GM11168 (cell line): Measurements from ENCODE around the gene DAO.

Source experiments
- in situ Hi-C: fragments of 300-500 bp; cut with MboI; formaldehyde crosslinking; loops from one replicate; pipeline ENCODE4 v1.12.0; 2022; ENCODE audit warnings: low sequenced_read_pairs; ENCODE audit not compliant: unreplicated experiment

The DAO gene

GRCh38 chr12:108862588-108862959 lies 17.3 kb upstream of the DAO start:
- in situ Hi-C loops, result loop anchor here (25.0 kb wide), 1 partner anchor 225 kb away; the partner anchor contains the start of genes ALKBH2 and UNG

GRCh38 chr12:108865169-108865568 lies 14.7 kb upstream of the DAO start:
- in situ Hi-C loops, result loop anchor here (25.0 kb wide), 1 partner anchor 222 kb away; the partner anchor contains the start of genes ALKBH2 and UNG

- in situ Hi-C loops, result loop anchor here (25.0 kb wide), 1 partner anchor 221 kb away; the partner anchor contains the start of genes ALKBH2 and UNG
Observed at GRCh38 chr12:108866083-108866482, 13.8 kb upstream of the DAO start.

- in situ Hi-C loops, result loop anchor here (25.0 kb wide), 1 partner anchor 219 kb away; the partner anchor contains the start of genes ALKBH2 and UNG
Observed at GRCh38 chr12:108868781-108869180, 11.1 kb upstream of the DAO start.

- in situ Hi-C loops, result no loop called here
Observed at GRCh38 chr12:108875280-108875679, 4.6 kb upstream of the DAO start.

GRCh38 chr12:108875682-108876361 lies 4.1 kb upstream of the DAO start:
- in situ Hi-C loops, result no loop called here

- in situ Hi-C loops, result no loop called here
Observed at GRCh38 chr12:108876550-108876949, 3.3 kb upstream of the DAO start.

GRCh38 chr12:108881953-108882352 lies 2.1 kb downstream of the DAO start:
- in situ Hi-C loops, result no loop called here

- in situ Hi-C loops, result no loop called here
Observed at GRCh38 chr12:108884116-108885012, 4.5 kb downstream of the DAO start.

- in situ Hi-C loops, result no loop called here
Observed at GRCh38 chr12:108886873-108887629, 7.2 kb downstream of the DAO start.

- in situ Hi-C loops, result no loop called here
Observed at GRCh38 chr12:108888031-108888430, 8.1 kb downstream of the DAO start.

GRCh38 chr12:108890208-108890607 lies 10.3 kb downstream of the DAO start:
- in situ Hi-C loops, result loop anchor here (5.0 kb wide), 1 partner anchor 62 kb away; no protein-coding TSS in a partner anchor

- in situ Hi-C loops, result no loop called here
Observed at GRCh38 chr12:108895220-108895802, 15.4 kb downstream of the DAO start.

GRCh38 chr12:108896336-108896735 lies 16.4 kb downstream of the DAO start:
- in situ Hi-C loops, result no loop called here

- in situ Hi-C loops, result no loop called here
Observed at GRCh38 chr12:108896817-108897216, 16.9 kb downstream of the DAO start.

- in situ Hi-C loops, result no loop called here
Observed at GRCh38 chr12:108899145-108899544, 19.3 kb downstream of the DAO start.

GRCh38 chr12:108905725-108906124 lies 25.8 kb downstream of the DAO start:
- in situ Hi-C loops, result no loop called here

GRCh38 chr12:108906971-108907370 lies 27.1 kb downstream of the DAO start:
- in situ Hi-C loops, result no loop called here

GRCh38 chr12:108907839-108908351 lies 28.0 kb downstream of the DAO start:
- in situ Hi-C loops, result no loop called here

- in situ Hi-C loops, result no loop called here
Observed at GRCh38 chr12:108910336-108910735, 30.4 kb downstream of the DAO start.
